Smooth muscle cell (in vitro differentiated cells): ENCODE results near the gene ANO6. TPM values are rescaled to one million over a fixed set of nuclear protein-coding genes. Genes with fewer than 3 reads are reported as not detected.

Source experiments
- DNase-seq: peaks from one replicate; lab custom pipeline; 2025; ENCODE audit not compliant: unreplicated experiment; lab: John Stamatoyannopoulos, UW
- H2AFZ ChIP-seq: fragments of 200-600 bp; sonication (generic); 2 replicates; pipeline ENCODE4 v1.6.0; 2016; ENCODE audit warnings: antibody characterized with exemption, low read depth, mild to moderate bottlenecking
- H3F3A ChIP-seq: fragments of 200-600 bp; sonication (generic); 2 replicates; pipeline ENCODE4 v1.6.0; 2017; ENCODE audit warnings: antibody characterized with exemption, low read depth
- H3K27ac ChIP-seq: fragments of 200-600 bp; sonication (generic); 2 replicates; pipeline ENCODE4 v1.5.1; 2016; ENCODE audit warnings: low read depth, mild to moderate bottlenecking
- H3K27me3 ChIP-seq: fragments of 200-600 bp; sonication (generic); 2 replicates; pipeline ENCODE4 v1.6.1; 2016; ENCODE audit warnings: low read depth, mild to moderate bottlenecking
- H3K36me3 ChIP-seq: fragments of 200-600 bp; sonication (generic); 2 replicates; pipeline ENCODE4 v1.5.1; 2016; ENCODE audit warnings: low read depth
- H3K4me1 ChIP-seq: fragments of 200-600 bp; sonication (generic); 2 replicates; pipeline ENCODE4 v1.5.1; 2016; ENCODE audit warnings: low read depth
- H3K4me2 ChIP-seq: fragments of 200-600 bp; sonication (generic); 2 replicates; pipeline ENCODE4 v1.6.0; 2016; ENCODE audit warnings: mild to moderate bottlenecking
- H3K4me3 ChIP-seq: fragments of 200-600 bp; sonication (generic); 2 replicates; pipeline ENCODE4 v1.5.1; 2016; ENCODE audit warnings: mild to moderate bottlenecking
- H3K79me2 ChIP-seq: fragments of 200-600 bp; sonication (generic); 2 replicates; pipeline ENCODE4 v1.6.0; 2016; ENCODE audit warnings: low read depth, mild to moderate bottlenecking
- H3K9ac ChIP-seq: fragments of 200-600 bp; sonication (generic); 2 replicates; pipeline ENCODE4 v1.6.0; 2016; ENCODE audit warnings: low read depth
- H3K9me3 ChIP-seq: fragments of 200-600 bp; sonication (generic); replicated peaks from 2 replicates; pipeline ENCODE4 v1.5.1; 2016; ENCODE audit warnings: low read depth
- H4K20me1 ChIP-seq: fragments of 200-600 bp; sonication (generic); 2 replicates; pipeline ENCODE4 v1.6.0; 2016; ENCODE audit warnings: low read depth
- CTCF ChIP-seq: fragments of 200-600 bp; sonication (generic); IDR thresholded peaks from 2 replicates; pipeline ENCODE4 v1.5.1; 2017; ENCODE audit warnings: borderline replicate concordance, mild to moderate bottlenecking, antibody characterized with exemption; ENCODE audit not compliant: insufficient read depth, poor library complexity, severe bottlenecking
- WGBS: methylation state at CpG from one replicate; pipeline ENCODE4 v1.1.7; 2016; ENCODE audit warnings: low lambda C conversion rate; 5-methylcytosine and 5-hydroxymethylcytosine counted together
- polyA plus RNA-seq: library from polyadenylated mRNA; unstranded; fragments of >200 nt; fragmentation: Nextera tagmentation; extraction: Ambion mirVana; gene quantifications from 2 replicates; pipeline ENCODE4 v1.2.1, GENCODE V29; 2016
- total RNA-seq: library from RNA; depleted of rRNA; stranded (reverse); fragments of >200 nt; gene quantifications from 2 replicates; pipeline ENCODE4 v1.2.3, GENCODE V29; 2014

Gene ANO6
- total and polyA plus RNA-seq, 2 experiments from 2014 or later: 44.8 to 106 TPM

- H3K27ac ChIP-seq: peak overlapping the region; percentile 70
- H3F3A ChIP-seq: no peaks in the 10 kb centered on the region
- TF ChIP-seq CTCF: no peak
- H3K27me3 ChIP-seq: no peaks in the 10 kb centered on the region
- WGBS: 73% methylated on average over 2 of the region's 2 CpGs
- H3K4me1 ChIP-seq: peaks cover 13% of the 10 kb centered on the region
- no peak overlapping the region for H3K4me3 ChIP-seq
- no peaks in the 10 kb centered on the region for H3K36me3 ChIP-seq
- no peak overlapping the region for H3K9ac ChIP-seq
- H2AFZ ChIP-seq: no peak overlapping the region
- H3K79me2 ChIP-seq: peaks cover 77% of the 10 kb centered on the region
- peaks cover 44% of the 10 kb centered on the region for H4K20me1 ChIP-seq
- DNase-seq: no peak
- peak overlapping the region; percentile 56 for H3K4me2 ChIP-seq
- H3K9me3 ChIP-seq: no peaks in the 10 kb centered on the region
Observed at GRCh38 chr12:45269412-45269751, 53.5 kb downstream of the ANO6 start.

- 99% methylated on average over 3 of the region's 3 CpGs for WGBS
- no peak overlapping the region for H3K4me3 ChIP-seq
- H3K9me3 ChIP-seq: no peaks in the 10 kb centered on the region
- H2AFZ ChIP-seq: no peak overlapping the region
- DNase-seq: no peak
- H3K27ac ChIP-seq: no peak overlapping the region
- H3K79me2 ChIP-seq: peaks cover 76% of the 10 kb centered on the region
- TF ChIP-seq CTCF: no peak
- H3F3A ChIP-seq: no peaks in the 10 kb centered on the region
- H3K9ac ChIP-seq: no peak overlapping the region
- H3K4me2 ChIP-seq: no peak overlapping the region
- peaks cover 13% of the 10 kb centered on the region for H3K4me1 ChIP-seq
- no peaks in the 10 kb centered on the region for H3K36me3 ChIP-seq
- peaks cover 41% of the 10 kb centered on the region for H4K20me1 ChIP-seq
- H3K27me3 ChIP-seq: no peaks in the 10 kb centered on the region
Observed at GRCh38 chr12:45270951-45271350, 55.1 kb downstream of the ANO6 start.

GRCh38 chr12:45273717-45274271 lies 57.9 kb downstream of the ANO6 start:
- H3K4me3 ChIP-seq: no peak overlapping the region
- peak overlapping the region; percentile 56 for H3K4me2 ChIP-seq
- no peaks in the 10 kb centered on the region for H3K9me3 ChIP-seq
- H2AFZ ChIP-seq: no peak overlapping the region
- no peak for TF ChIP-seq CTCF
- H3K9ac ChIP-seq: peak overlapping the region; percentile 72
- peaks cover 51% of the 10 kb centered on the region for H4K20me1 ChIP-seq
- peaks cover 4% of the 10 kb centered on the region for H3K4me1 ChIP-seq
- H3F3A ChIP-seq: no peaks in the 10 kb centered on the region
- peaks cover 86% of the 10 kb centered on the region for H3K79me2 ChIP-seq
- H3K27ac ChIP-seq: peak overlapping the region; percentile 94
- no peaks in the 10 kb centered on the region for H3K27me3 ChIP-seq
- no peak for DNase-seq
- no peaks in the 10 kb centered on the region for H3K36me3 ChIP-seq
- WGBS: 0% methylated on average over 1 of the region's 1 CpG

- H3K27ac ChIP-seq: peak overlapping the region; percentile 9
- no peaks in the 10 kb centered on the region for H3F3A ChIP-seq
- WGBS: 75% methylated on average over 5 of the region's 5 CpGs
- no peak overlapping the region for H2AFZ ChIP-seq
- H3K4me3 ChIP-seq: no peak overlapping the region
- H3K79me2 ChIP-seq: peaks cover 90% of the 10 kb centered on the region
- H4K20me1 ChIP-seq: peaks cover 40% of the 10 kb centered on the region
- no peak overlapping the region for H3K9ac ChIP-seq
- no peaks in the 10 kb centered on the region for H3K27me3 ChIP-seq
- peaks cover 2% of the 10 kb centered on the region for H3K4me1 ChIP-seq
- H3K9me3 ChIP-seq: no peaks in the 10 kb centered on the region
- no peak for TF ChIP-seq CTCF
- no peaks in the 10 kb centered on the region for H3K36me3 ChIP-seq
- no peak for DNase-seq
- no peak overlapping the region for H3K4me2 ChIP-seq
Observed at GRCh38 chr12:45276154-45276755, 60.4 kb downstream of the ANO6 start.
